HL-60/S4 (cell line): Measurements from ENCODE around the gene NIM1K.
"Not testable (repeated sequence)": the region's sequence is repeated elsewhere in the genome, so short reads cannot be mapped to it uniquely, and the experiment has no call there.

Experiments
- in situ Hi-C: fragments of 300-500 bp; cut with MboI; formaldehyde crosslinking; loops from 2 replicates; pipeline ENCODE4 v1.14.3; 2022; ENCODE audit warnings: low sequenced_read_pairs

Gene NIM1K

GRCh38 chr5:43275391-43275790, 83.4 kb downstream of the NIM1K start:
- in situ Hi-C loops, result no loop called here

GRCh38 chr5:43279548-43280274, 87.7 kb downstream of the NIM1K start:
- in situ Hi-C loops, result no loop called here

GRCh38 chr5:43281840-43282658, 90.0 kb downstream of the NIM1K start:
- in situ Hi-C loops, result no loop called here

- in situ Hi-C loops, result no loop called here
These were observed 94.6 kb downstream of the NIM1K start for GRCh38 chr5:43286623-43287022.

- in situ Hi-C loops, result no loop called here
These were observed 95.5 kb downstream of the NIM1K start for GRCh38 chr5:43287493-43287892.

GRCh38 chr5:43288269-43288831, 96.3 kb downstream of the NIM1K start:
- in situ Hi-C loops, result no loop called here

- in situ Hi-C loops, result no loop called here
These were observed 98.7 kb downstream of the NIM1K start for GRCh38 chr5:43290726-43291125.

- in situ Hi-C loops, result no loop called here
These were observed 102.2 kb downstream of the NIM1K start for GRCh38 chr5:43294226-43294625.

GRCh38 chr5:43295202-43295601, 103.2 kb downstream of the NIM1K start:
- in situ Hi-C loops, result no loop called here

GRCh38 chr5:43296835-43297234, 104.8 kb downstream of the NIM1K start:
- in situ Hi-C loops, result no loop called here

GRCh38 chr5:43298443-43298842, 106.4 kb downstream of the NIM1K start:
- in situ Hi-C loops, result no loop called here

- in situ Hi-C loops, result no loop called here
These were observed 108.1 kb downstream of the NIM1K start for GRCh38 chr5:43300112-43300511.

- in situ Hi-C loops, result no loop called here
These were observed 109.6 kb downstream of the NIM1K start for GRCh38 chr5:43301653-43302091.

GRCh38 chr5:43302481-43302880, 110.5 kb downstream of the NIM1K start:
- in situ Hi-C loops, result no loop called here

GRCh38 chr5:43303242-43303641, 111.2 kb downstream of the NIM1K start:
- in situ Hi-C loops, result no loop called here

GRCh38 chr5:43304525-43304924, 112.5 kb downstream of the NIM1K start:
- in situ Hi-C loops, result no loop called here

- in situ Hi-C loops, result no loop called here
These were observed 114.0 kb downstream of the NIM1K start for GRCh38 chr5:43305948-43306565.

- in situ Hi-C loops, result not testable (repeated sequence)
These were observed 114.9 kb downstream of the NIM1K start for GRCh38 chr5:43306954-43307353.

GRCh38 chr5:43309122-43309521, 117.1 kb downstream of the NIM1K start:
- in situ Hi-C loops, result no loop called here

GRCh38 chr5:43309637-43310036, 117.6 kb downstream of the NIM1K start:
- in situ Hi-C loops, result no loop called here

GRCh38 chr5:43312076-43312661, 120.1 kb downstream of the NIM1K start:
- in situ Hi-C loops, result no loop called here
